Measurements from ENCODE around the gene SV2B. TPM values are rescaled to one million over a fixed set of nuclear protein-coding genes. Genes with fewer than 3 reads are reported as not detected.

Gene SV2B
- polyA plus RNA-seq, 2 of the 4 experiments (the other 2 are of a cell fraction), result 0.05 TPM; not detected in 1

DNA sequence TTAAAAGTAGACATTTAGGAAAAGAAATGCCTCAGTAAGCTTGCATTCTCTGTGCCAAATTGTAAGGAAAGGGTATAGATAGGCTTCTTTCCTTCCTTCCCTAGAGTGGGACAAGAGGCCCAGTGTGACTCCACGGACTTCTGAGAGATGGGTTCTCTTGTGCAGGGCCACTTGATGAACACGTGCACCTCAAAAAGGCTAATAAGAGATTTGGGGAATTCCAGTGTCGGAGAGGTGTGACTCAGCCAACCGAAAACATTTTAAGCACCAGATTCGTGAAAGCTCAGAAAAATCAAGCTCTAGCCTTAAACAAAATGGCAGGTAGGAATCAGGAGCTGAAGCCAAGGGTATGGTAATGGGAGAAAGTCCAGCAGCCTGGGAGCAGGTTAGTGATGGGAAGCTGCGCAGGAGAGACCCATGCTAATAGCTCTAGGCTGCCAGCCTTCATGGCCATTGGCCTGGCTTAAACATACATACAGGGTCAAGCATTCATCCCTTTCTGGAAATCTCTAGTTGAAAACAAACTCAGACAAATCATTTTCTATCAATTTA is 56.2 kb downstream of the SV2B start:
- no peak for ATAC-seq
- ChIA-PET CTCF (interaction anchor here (1.0 to 1.4 kb wide), 2 partner anchors 31 to 100 kb away, joined by 3 to 4 read pairs; no protein-coding TSS in a partner anchor), POLR2A (no interaction called here)
- Histone ChIP-seq H3K4me2 (no peak overlapping the region), H3K9me3 (no peaks in the 10 kb centered on the region), H3K27ac (no peak overlapping the region), H3K4me1 (no peaks in the 10 kb centered on the region), H3K4me3 (no peak overlapping the region)
- DNase-seq (ENCODE audit: low read depth in 1 of 2, low spot score in 1 of 2), result no peak
- TF ChIP-seq CBX8 (IDR thresholded peaks at IDR 0.05), result no peak
- no peak for TF ChIP-seq RARB (CRISPR knock-in tag; IDR thresholded peaks at IDR 0.05)
- no peak for TF ChIP-seq ZSCAN20 (CRISPR knock-in tag; IDR thresholded peaks at IDR 0.05)
- no peak for TF ChIP-seq CEBPB (IDR thresholded peaks at IDR 0.05)
- TF ChIP-seq MYC (IDR thresholded peaks at IDR 0.05; ENCODE audit: borderline replicate concordance, low read length), result no peak
- no peak for TF ChIP-seq ZNF302 (CRISPR knock-in tag; IDR thresholded peaks at IDR 0.05)
- TF ChIP-seq KDM5A (IDR thresholded peaks at IDR 0.05), result no peak
- TF ChIP-seq JUN (IDR thresholded peaks at IDR 0.05), result no peak
- TF ChIP-seq NR3C1 (IDR thresholded peaks at IDR 0.05), result no peak
- no peak for TF ChIP-seq KDM1A (IDR thresholded peaks at IDR 0.05; ENCODE audit: low read depth)
- TF ChIP-seq, protein P1, sequence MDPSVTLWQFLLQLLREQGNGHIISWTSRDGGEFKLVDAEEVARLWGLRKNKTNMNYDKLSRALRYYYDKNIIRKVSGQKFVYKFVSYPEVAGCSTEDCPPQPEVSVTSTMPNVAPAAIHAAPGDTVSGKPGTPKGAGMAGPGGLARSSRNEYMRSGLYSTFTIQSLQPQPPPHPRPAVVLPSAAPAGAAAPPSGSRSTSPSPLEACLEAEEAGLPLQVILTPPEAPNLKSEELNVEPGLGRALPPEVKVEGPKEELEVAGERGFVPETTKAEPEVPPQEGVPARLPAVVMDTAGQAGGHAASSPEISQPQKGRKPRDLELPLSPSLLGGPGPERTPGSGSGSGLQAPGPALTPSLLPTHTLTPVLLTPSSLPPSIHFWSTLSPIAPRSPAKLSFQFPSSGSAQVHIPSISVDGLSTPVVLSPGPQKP (IDR thresholded peaks at IDR 0.05; ENCODE audit: low read depth, low read length), result no peak
- TF ChIP-seq, protein P2, sequence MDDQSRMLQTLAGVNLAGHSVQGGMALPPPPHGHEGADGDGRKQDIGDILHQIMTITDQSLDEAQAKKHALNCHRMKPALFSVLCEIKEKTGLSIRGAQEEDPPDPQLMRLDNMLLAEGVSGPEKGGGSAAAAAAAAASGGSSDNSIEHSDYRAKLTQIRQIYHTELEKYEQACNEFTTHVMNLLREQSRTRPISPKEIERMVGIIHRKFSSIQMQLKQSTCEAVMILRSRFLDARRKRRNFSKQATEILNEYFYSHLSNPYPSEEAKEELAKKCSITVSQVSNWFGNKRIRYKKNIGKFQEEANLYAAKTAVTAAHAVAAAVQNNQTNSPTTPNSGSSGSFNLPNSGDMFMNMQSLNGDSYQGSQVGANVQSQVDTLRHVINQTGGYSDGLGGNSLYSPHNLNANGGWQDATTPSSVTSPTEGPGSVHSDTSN (IDR thresholded peaks at IDR 0.05), result no peak
- no peak for TF ChIP-seq GATA3 (IDR thresholded peaks at IDR 0.05; ENCODE audit: borderline replicate concordance)
- no peak for TF ChIP-seq JUNB (IDR thresholded peaks at IDR 0.05)
- TF ChIP-seq, protein P3, sequence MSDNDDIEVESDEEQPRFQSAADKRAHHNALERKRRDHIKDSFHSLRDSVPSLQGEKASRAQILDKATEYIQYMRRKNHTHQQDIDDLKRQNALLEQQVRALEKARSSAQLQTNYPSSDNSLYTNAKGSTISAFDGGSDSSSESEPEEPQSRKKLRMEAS (IDR thresholded peaks at IDR 0.05), result no peak
- TF ChIP-seq HOXB13 (CRISPR knock-in tag; IDR thresholded peaks at IDR 0.05; ENCODE audit: low read depth), result no peak
- no peak for TF ChIP-seq ZC3H11A (IDR thresholded peaks at IDR 0.05)
- TF ChIP-seq NPAS2 (CRISPR knock-in tag; IDR thresholded peaks at IDR 0.05; ENCODE audit: borderline replicate concordance), result no peak
- no peak for TF ChIP-seq FOXS1 (CRISPR knock-in tag; IDR thresholded peaks at IDR 0.05)
- TF ChIP-seq ESRRA (IDR thresholded peaks at IDR 0.05; ENCODE audit: borderline replicate concordance, low read length), result no peak
- no peak for FAIRE-seq
- WGBS (ENCODE audit: missing lambda C conversion rate), result 10% methylated on average over 6 of the region's 6 CpGs

DNA sequence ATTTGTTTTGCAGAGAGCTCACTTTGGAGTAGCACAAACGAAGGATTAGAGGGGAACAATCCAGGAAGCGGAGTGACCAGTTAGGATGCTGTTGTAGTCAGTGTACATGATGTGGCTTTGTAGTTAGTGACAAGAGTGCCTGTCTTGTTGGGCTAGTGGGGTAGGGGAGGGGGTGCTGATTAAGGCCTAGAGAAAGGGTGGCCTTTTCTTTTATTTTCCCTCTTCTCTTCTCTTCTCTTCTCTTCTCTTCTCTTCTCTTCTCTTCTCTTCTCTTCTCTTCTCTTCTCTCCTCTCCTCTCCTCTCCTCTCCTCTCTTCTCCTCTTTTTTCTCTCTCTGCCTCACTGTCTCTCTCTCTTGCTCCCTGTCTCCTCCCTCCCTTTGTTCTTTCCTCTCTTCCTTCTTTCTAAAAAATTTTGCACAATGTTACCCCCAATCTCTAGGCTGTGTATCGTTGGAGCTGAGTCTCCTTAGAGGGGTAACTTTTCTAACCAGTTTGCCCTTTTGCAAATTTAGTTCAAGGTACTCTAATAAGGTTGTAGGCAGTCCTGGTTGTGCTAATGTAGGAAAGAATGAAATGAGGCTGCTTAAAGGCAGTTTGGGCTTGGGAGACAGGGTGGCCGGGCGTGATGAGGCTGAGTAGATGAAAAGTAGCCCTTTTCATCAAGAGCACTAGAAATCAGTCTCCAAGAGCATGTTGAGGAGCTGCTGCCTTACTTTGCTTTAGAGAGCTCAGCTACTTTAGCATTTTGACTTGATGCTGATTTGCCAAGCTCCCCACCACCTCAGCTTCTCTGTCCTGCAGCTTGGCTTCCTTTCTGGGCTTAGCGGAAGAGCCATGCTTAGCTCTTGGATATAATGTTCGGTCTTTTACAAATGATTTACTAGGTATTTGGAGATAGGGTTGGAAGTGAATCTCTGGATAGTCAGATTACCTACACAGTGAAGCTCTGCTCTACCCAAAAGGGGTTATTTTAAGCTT is 58.6 kb downstream of the SV2B start:
- CTCF ChIA-PET, result interaction anchor here (0.7 to 1.9 kb wide), 3 partner anchors 8 to 66 kb away, joined by 3 to 4 read pairs (median 3); no protein-coding TSS in a partner anchor
- WGBS (ENCODE audit: missing lambda C conversion rate), result 17% methylated on average over 7 of the region's 7 CpGs
- ATAC-seq (no peak), FAIRE-seq (no peak), DNase-seq (ENCODE audit: low read depth in 1 of 2, low spot score in 1 of 2) (no peak)
- no peaks in the 10 kb centered on the region for H3K4me1 ChIP-seq
- H3K9me3 ChIP-seq, result no peaks in the 10 kb centered on the region
- H3K27ac ChIP-seq, result no peak overlapping the region
- no peak overlapping the region for H3K4me2 ChIP-seq
- no peak overlapping the region for H3K4me3 ChIP-seq
- POLR2A ChIA-PET, result no interaction called here
- TF ChIP-seq MYC (IDR thresholded peaks at IDR 0.05; ENCODE audit: borderline replicate concordance, low read length), result no peak
- TF ChIP-seq FOSL2 (IDR thresholded peaks at IDR 0.05), result no peak
- no peak for TF ChIP-seq FOSL2 (CRISPR knock-in tag; IDR thresholded peaks at IDR 0.05)
- TF ChIP-seq CBX2 (IDR thresholded peaks at IDR 0.05; ENCODE audit: borderline replicate concordance, low read depth), result no peak
- no peak for TF ChIP-seq HEYL (CRISPR knock-in tag; IDR thresholded peaks at IDR 0.05)
- no peak for TF ChIP-seq HOXB5 (CRISPR knock-in tag; IDR thresholded peaks at IDR 0.05)
- no peak for TF ChIP-seq ZC3H11A (IDR thresholded peaks at IDR 0.05)
- TF ChIP-seq ESRRA (IDR thresholded peaks at IDR 0.05; ENCODE audit: borderline replicate concordance, low read length), result no peak
- no peak for TF ChIP-seq MAZ (IDR thresholded peaks at IDR 0.05; ENCODE audit: borderline replicate concordance, low read depth, low read length)
- TF ChIP-seq, protein P3 (IDR thresholded peaks at IDR 0.05), result no peak
